A549 treated with DMSO at 1 μM for 4 hours (cell line): ENCODE data around the gene CHORDC1. TPM values are rescaled to one million over a fixed set of nuclear protein-coding genes. Genes with fewer than 3 reads are reported as not detected.

Source experiments
- total RNA-seq: library from RNA; stranded (reverse); fragments of 200-300 nt; extraction: Qiagen RNA extraction; gene quantifications from 5 replicates; pipeline ENCODE4 v1.2.3, GENCODE V29; 2022; ENCODE audit warnings: low read depth

The CHORDC1 gene
- total RNA-seq: 83.5 to 122 TPM (median 111 TPM) in 5 replicates

DNA sequence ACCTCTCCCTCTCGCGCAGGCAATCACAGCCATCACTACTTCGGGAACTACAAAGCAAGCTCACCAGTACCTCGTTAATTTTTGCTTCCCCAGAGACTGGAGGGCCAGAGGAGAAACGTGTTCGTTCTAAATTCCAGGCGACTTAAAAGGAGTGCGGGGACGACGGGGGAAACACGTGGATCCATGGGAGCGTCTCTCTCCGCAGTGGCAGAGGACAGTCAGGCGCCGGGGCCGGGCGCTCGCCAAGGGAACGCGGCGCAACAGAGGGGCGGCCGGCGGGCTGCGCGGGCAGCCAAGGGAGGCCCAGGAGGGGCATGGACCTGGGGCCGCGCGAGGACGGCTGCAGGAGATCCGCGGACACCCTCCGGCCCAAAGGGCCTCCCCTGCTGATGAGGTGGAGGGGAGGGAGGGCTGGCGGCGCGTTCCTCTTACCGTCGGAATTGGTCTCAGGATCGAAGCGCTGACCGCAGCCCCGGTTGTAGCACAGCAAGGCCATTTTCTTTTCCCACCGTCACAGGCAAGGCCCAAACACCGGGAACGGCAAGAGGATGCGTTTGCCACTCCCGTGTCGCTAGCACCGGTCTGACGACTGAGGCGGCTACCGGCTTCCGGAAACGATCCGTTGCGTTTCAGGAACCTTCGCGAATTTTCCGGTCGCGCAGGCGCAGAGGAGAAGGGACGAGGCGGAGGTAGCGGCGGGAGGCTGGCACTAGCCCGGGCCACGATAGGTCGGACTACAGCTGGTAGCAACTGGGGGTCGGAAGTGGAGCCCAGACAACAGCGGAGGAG lies at the start of gene CHORDC1:
Gene CHORDC1, minus strand, starts transcription at position 591 of the 789 bp plus-strand sequence. Its CDS starts 95 bp downstream, at position 496.

Other genes starting within 250 kb of the CHORDC1 start
- gene TRIM49C, start 191.9 kb downstream of the CHORDC1 start, total RNA-seq: not detected in 5 replicates
- not detected in 5 replicates for gene UBTFL1, start 137.1 kb downstream of the CHORDC1 start, total RNA-seq
- 0.02 to 0.03 TPM in 2 of 5 replicates, not detected in the others for gene NAALAD2, start 88.4 kb downstream of the CHORDC1 start, total RNA-seq